GM18909 (cell line): ENCODE data around the gene TMEM143.
"Not testable (repeated sequence)": the region's sequence is repeated elsewhere in the genome, so short reads cannot be mapped to it uniquely, and the experiment has no call there.

Experiments used
- ATAC-seq: cut with Tn5 transposase; IDR thresholded peaks from one replicate; pipeline ENCODE4 v1.9.1; 2021; ENCODE audit warnings: mild to moderate bottlenecking; ENCODE audit not compliant: unreplicated experiment, poor library complexity

TMEM143 gene

DNA sequence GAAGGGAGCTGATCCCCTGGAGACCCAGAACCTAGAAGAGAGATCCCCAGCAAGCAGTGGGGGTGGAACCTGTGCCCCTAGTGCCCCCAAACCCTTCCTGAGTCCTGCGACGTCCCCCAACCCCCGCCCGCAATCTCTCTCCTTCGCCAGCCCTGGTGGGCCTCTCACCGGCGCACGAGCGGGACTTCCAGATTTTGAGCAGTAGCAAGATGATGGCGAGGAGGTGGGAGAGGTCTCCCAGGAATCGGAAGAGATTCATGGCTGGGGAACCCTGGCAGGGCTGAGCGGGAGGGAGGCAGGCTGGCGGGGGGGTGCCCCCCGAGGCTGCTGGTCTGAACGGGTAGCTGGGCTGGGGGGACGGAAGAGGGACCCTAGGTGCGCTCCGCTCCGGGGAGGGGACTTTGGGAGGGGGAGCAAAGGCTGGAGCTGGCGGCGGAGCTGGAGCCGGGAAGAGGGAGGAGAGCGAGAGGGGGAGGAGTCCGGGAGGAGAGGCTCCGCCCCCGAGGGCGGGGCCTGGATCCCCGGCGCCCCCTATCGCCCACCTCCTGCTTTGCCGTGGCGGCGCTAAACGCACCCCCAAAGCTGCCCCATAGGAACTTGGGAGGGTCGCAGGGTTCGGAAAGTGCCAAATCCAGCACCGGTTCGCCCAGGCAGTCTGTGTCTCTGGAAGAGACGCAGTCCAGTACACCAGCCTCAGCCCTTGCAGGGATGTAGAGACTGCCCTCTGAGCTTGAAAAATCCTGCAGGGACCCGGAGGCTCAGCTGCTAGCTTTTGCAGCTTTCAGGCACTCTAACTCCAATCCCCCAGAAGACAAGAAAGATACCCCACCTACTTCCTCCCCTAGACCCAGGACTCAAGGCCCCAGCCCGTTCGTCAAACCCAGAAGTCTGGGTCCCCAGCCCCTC is 27.6 kb upstream of the TMEM143 start, which contains the start of gene KDELR1:
TSS of gene KDELR1 (minus strand) at position 452 of the 906 bp plus-strand sequence. CDS start at position 259, 193 bp downstream.
- peak; percentile 61 for ATAC-seq

DNA sequence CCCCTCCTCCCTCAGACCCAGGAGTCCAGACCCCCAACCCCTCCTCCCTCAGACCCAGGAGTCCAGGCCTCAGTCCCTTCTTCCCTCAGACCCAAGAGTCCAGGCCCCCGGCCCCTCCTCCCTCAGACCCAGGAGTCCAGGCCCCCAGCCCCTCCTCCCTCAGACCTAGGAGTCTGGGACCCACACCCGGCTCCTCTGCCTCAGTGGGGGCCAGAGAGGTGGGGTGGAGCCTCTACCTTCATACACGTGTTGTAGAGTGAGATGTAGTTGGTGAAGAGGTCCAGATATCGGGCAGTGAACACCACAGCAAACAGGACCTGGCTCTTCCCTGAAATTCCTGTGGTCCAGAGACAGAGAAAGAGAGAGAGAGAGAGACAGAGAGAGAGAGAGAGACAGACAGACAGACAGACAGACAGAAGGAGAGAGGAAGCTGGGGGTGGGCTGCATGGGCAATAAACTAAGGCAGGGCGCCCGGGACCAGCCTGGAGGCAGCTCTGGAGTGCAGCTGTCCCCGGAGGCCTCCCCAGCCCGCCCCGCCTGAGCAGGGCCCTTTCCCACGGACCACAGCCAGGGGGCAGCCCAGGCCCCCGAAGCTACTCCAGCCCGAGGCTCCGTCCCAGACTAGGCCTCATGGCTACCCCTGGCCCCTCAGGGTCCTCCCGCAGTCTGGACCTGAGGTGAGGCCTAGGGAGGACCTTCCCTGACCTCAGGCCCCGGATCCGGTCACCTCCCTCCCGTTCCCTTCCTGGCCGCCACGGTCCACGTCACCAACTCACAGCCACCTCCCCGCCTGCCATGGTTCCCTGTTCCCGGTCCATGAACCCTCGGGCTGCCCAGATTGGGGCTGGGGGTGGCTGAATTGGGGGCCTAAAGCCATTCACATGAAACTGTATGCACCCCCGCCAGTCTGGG is 26.7 kb upstream of the TMEM143 start:
- peak; percentile 49 for ATAC-seq

DNA sequence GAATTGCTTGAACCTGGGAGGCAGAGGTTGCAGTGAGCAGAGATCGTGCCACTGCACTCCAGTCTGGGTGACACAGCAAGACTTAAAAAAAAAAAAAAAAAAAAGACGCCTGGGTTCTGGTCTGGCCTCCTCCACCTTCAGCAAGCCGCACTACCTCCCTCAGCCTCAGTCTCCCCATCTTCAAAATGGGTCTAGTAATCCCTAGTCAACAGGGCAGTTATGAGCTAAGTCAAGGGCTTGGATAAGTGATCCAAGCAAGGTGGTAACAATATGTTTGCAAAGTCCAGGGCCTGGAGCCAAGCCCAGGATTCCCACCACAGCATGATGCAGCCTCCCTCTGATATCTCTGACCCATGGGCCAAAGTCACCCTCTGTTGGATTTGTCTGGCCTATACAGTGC is 23.2 kb upstream of the TMEM143 start:
- no peak for ATAC-seq

DNA sequence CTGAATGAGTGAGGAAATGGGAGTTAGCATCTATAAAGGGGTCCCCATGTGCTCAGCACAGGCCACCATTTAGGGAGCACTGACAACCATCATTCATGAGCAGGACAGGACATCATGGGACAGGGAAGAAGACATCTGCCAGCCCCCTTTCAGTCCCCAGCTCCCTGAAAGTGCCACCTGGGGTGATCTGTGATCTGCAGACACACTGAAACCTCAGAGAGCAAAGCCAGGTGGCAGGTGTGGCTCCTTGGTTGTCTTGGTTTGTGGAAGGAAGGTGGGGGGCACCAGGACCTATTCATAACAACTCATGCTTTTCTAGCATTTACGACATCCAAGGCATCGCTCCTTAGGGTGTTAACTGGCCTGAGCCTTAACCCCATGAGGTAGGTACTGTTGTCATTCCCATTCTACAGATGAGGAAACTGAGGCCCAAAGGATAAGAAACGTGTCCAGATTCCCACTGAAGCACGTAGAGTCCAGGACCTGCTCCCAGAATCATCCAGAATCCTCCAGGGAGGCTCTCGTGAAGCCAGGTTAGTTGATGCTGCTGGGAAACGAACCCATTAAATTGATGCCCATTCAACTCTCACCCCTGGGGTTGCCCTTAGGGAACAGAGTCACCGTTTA is 21.8 kb upstream of the TMEM143 start:
- no peak for ATAC-seq

- no peak for ATAC-seq
Observed at GRCh38 chr19:48382286-48382685, 18.5 kb upstream of the TMEM143 start.

- ATAC-seq, result no peak
Observed at GRCh38 chr19:48381178-48381950, 17.6 kb upstream of the TMEM143 start.

GRCh38 chr19:48379058-48379457 is 15.3 kb upstream of the TMEM143 start:
- ATAC-seq, result no peak

GRCh38 chr19:48378194-48378570 is 14.4 kb upstream of the TMEM143 start:
- no peak for ATAC-seq

- ATAC-seq, result no peak
Observed at GRCh38 chr19:48373567-48373966, 9.8 kb upstream of the TMEM143 start.

DNA sequence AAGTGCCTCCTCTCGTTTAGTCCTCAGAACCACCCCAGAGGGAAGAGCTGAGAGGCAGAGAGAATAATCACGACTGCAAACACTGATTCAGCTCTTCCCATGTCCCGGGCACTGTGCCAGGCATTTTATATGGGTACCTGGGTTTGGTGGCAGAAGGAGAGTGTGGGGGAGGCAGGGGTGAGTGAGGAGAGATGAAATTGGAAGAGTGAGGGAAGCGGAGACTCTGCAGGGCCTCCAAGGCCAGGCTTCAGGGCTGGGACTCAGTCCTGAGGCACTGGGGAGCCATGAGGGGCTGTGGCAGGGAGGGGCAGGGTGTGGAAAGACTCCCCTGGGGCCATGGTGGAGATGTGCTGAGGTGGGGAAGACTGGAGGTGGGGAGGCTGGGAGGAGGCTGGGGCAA is 9.2 kb upstream of the TMEM143 start:
- ATAC-seq, result no peak

DNA sequence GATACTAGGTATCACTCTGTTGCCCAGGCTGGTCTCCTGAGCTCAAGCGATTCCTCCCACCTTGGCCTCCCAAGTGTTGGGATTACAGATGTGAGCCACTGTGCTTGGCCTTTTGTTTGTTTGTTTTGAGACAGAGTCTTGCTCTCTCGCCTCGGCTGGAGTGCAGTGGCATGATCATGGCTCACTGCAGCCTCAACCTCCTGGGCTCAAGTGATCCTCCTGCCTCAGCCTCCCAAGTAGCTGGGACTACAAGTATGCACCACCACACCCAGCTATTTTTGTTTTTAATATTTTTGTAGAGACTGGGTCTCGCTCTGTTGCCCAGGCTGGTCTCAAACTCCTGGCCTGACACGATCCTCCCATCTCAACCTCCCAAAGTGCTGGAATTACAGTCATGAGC is 8.0 kb upstream of the TMEM143 start:
- not testable (repeated sequence) for ATAC-seq

- ATAC-seq, result no peak
Observed at GRCh38 chr19:48371367-48371766, 7.6 kb upstream of the TMEM143 start.

- ATAC-seq, result no peak
Observed at GRCh38 chr19:48370955-48371354, 7.2 kb upstream of the TMEM143 start.

- no peak for ATAC-seq
Observed at GRCh38 chr19:48368936-48369335, 5.2 kb upstream of the TMEM143 start.

GRCh38 chr19:48367855-48368254 is 4.1 kb upstream of the TMEM143 start:
- no peak for ATAC-seq

DNA sequence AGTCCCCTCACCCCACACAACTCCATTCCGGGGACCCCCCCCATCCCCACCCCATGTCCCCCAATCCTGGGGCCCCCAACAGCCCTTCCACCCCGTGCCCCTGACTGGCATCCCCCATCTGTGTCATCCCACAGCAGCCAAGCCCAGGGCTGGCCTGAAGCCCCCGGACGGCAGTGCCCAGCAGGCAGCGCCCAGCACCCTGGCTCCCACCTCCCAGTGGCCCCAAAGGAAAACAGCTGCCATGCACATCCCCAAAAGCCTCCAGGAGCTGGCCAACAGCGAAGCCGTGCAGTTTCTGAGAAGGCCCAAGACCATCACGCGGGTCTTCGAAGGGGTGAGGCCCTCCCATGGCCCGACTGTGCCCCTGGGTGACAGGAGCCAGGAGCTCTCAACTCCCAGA is 1.9 kb upstream of the TMEM143 start:
- no peak for ATAC-seq

DNA sequence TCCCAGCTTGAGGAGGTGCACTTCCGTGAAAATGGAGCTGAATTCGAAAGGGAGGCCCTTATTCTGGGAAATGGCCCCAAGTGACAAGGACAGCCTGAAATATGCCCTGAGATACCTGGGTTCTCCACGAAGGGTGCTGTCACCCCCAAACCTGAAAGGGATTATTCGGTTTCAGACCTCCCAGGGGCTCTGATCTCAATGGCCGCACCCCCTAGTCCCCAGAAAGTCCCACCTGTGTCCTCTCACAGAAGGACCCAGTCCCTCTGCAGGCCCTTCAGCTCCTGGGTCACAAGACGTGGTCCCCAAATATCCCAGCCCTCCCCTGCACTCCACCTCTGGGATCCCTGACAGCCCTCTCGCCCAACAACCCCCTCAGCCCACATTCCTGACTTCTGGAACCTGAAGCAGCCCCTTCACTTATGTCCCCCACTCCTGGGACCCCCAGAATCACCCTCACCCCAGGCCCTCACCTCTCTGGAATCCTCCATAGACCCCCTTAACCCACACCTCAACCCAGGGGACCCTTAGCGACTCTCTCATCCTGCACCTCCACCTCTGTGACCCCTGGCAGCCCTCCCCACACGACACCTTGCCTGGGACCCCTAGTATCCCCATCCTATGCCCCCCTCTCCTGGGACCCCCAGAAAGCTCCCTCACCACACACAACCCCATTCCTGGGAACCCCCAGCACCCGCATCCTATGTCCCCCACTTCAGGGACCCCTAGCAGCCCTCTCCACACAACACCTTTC is 1.0 kb upstream of the TMEM143 start:
- ATAC-seq, result no peak

DNA sequence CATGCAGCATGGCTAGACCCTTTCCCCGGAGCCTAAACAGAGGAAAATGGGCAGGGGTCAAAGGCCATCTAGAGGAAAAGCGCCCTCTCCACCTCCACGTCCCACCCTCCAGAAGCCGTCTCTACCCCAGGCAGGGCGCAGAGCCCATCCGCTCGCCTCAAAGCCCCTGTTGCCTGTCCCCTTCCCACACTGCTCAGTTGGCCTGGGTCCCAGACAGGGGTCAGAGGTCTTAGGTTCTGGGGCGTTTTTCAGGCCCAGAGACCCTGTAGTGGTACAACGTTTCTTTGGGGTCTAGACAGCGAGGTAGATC is 285 bp downstream of the TMEM143 start:
- peak; percentile 18 for ATAC-seq

GRCh38 chr19:48362716-48363499 is 832 bp downstream of the TMEM143 start:
- peak; percentile 58 for ATAC-seq
